HCT116 (cell line): ENCODE data around the gene PXMP4. TPM values are rescaled to one million over a fixed set of nuclear protein-coding genes. Genes with fewer than 3 reads are reported as not detected.
A peak's percentile ranks its signal among the peaks of the same experiment; 100 is the strongest.

Experiments used
- ATAC-seq: fragments of 200-7000 bp; cut with Tn5 transposase; 2 replicates; pipeline ENCODE4 v1.9.1; 2020; ENCODE audit warnings: mild to moderate bottlenecking, moderate library complexity
- BruUV-seq: library from RNA; stranded (reverse); fragments of 400-500 nt; replicated peaks from 2 replicates; lab custom pipeline; 2021; lab: Mats Ljungman, UMichigan
- CTCF ChIA-PET: fragments of 300-600 bp; sonication (Branson Sonifier 250); formaldehyde crosslinking; loops from one replicate; lab custom pipeline; 2021; ENCODE audit warnings: antibody characterized with exemption; lab: Charles Lee
- POLR2A ChIA-PET: fragments of 300-600, 350-600 bp; sonication (Branson Sonifier 250); formaldehyde crosslinking; loops from one replicate; lab custom pipeline; 2021; ENCODE audit warnings: antibody characterized with exemption; lab: Charles Lee
- RAD21 ChIA-PET, 2 experiments: fragments of 300-600 bp; sonication (Branson Sonifier 250); formaldehyde crosslinking; loops; one replicate each; lab custom pipeline; 2023; ENCODE audit warnings: low total read pairs in 2 of 2; ENCODE audit not compliant: uncharacterized antibody in 2 of 2, unreplicated experiment in 2 of 2, low non-redundant PET in 1 of 2; lab: Charles Lee
- DNase-seq: peaks from one replicate; pipeline ENCODE4 v3.0.0-alpha.2; 2010; ENCODE audit warnings: low read depth, low spot score
- H2AFZ ChIP-seq: fragments of 200-600 bp; shearing (Covaris generic), sonication (generic); 2 replicates; pipeline ENCODE4 v1.6.1; 2017; ENCODE audit warnings: low read depth, mixed run types, mixed read lengths, antibody characterized with exemption, low read length; ENCODE audit not compliant: poor library complexity, severe bottlenecking
- H3K27ac ChIP-seq: 2 replicates; pipeline ENCODE4 v1.5.1; 2012; ENCODE audit warnings: low read depth, low read length
- H3K27me3 ChIP-seq: fragments of 200-600 bp; sonication (generic); 2 replicates; pipeline ENCODE4 v1.6.1; 2016; ENCODE audit warnings: mixed run types, low read length, mixed read lengths; ENCODE audit not compliant: insufficient read depth
- H3K36me3 ChIP-seq, 2 experiments: fragments of 200-500 bp in 1 of 2; fragments of 200-600 bp in 1 of 2; sonication (Bioruptor generic) in 1 of 2; sonication (generic) in 1 of 2; 2 replicates each; pipeline versions ENCODE4 v1.5.1 to v1.6.1; 2014 to 2016; ENCODE audit warnings: low read length in 2 of 2, inconsistent platforms in 1 of 2, mixed read lengths in 1 of 2, mixed run types in 1 of 2; ENCODE audit not compliant: insufficient read depth in 2 of 2, control insufficient read depth in 1 of 2
- H3K4me1 ChIP-seq, 2 experiments: fragments of 200-600 bp in 1 of 2; sonication (generic) in 1 of 2; 2 replicates each; pipeline versions ENCODE4 v1.5.1 to v1.6.1; 2012 to 2017; ENCODE audit warnings: low read length in 2 of 2, inconsistent platforms in 1 of 2, mild to moderate bottlenecking in 1 of 2, mixed read lengths in 1 of 2, mixed run types in 1 of 2, moderate library complexity in 1 of 2; ENCODE audit not compliant: insufficient read depth in 2 of 2, control insufficient read depth in 1 of 2
- H3K4me2 ChIP-seq: fragments of 200-600 bp; sonication (generic); 2 replicates; pipeline ENCODE4 v1.6.1; 2017; ENCODE audit warnings: mixed run types, low read length, mixed read lengths
- H3K4me3 ChIP-seq, 2 experiments: fragments of 200-600 bp in 1 of 2; sonication (generic) in 1 of 2; replicated peaks in 1 of 2; 2 replicates each; pipeline ENCODE4 v1.5.1; 2011 to 2016; ENCODE audit warnings: low read length in 2 of 2, control low read depth in 1 of 2, low read depth in 1 of 2, mild to moderate bottlenecking in 1 of 2, mixed read lengths in 1 of 2, mixed run types in 1 of 2
- H3K79me2 ChIP-seq: fragments of 200-600 bp; sonication (generic); 2 replicates; pipeline ENCODE4 v1.6.1; 2017; ENCODE audit warnings: mild to moderate bottlenecking, mixed run types, low read length, moderate library complexity, mixed read lengths; ENCODE audit not compliant: insufficient read depth
- H3K9ac ChIP-seq: fragments of 200-600 bp; sonication (generic); 2 replicates; pipeline ENCODE4 v1.6.1; 2016; ENCODE audit warnings: low read length, mixed read lengths
- H3K9me2 ChIP-seq: fragments of 200-600 bp; sonication (generic), shearing (Covaris generic); 2 replicates; pipeline ENCODE4 v1.6.1; 2017; ENCODE audit warnings: mixed run types, mild to moderate bottlenecking, moderate library complexity; ENCODE audit not compliant: insufficient read depth
- H3K9me3 ChIP-seq, 2 experiments: fragments of 200-500 bp in 1 of 2; fragments of 200-600 bp in 1 of 2; sonication (Bioruptor generic) in 1 of 2; sonication (generic) in 1 of 2; 2 replicates each; pipeline ENCODE4 v1.6.1; 2014 to 2017; ENCODE audit warnings: low read length in 2 of 2, mixed read lengths in 2 of 2, inconsistent platforms in 1 of 2, low read depth in 1 of 2, mild to moderate bottlenecking in 1 of 2, mixed run types in 1 of 2, moderate library complexity in 1 of 2; ENCODE audit not compliant: control insufficient read depth in 1 of 2, insufficient read depth in 1 of 2
- H4K20me1 ChIP-seq: fragments of 200-600 bp; sonication (generic), shearing (Covaris generic); 2 replicates; pipeline ENCODE4 v1.6.1; 2017; ENCODE audit warnings: mixed run types, mild to moderate bottlenecking, moderate library complexity; ENCODE audit not compliant: insufficient read depth
- CTCF ChIP-seq, 3 experiments: fragments of 200-600 bp in 1 of 3; sonication (generic) in 1 of 3; IDR thresholded peaks in 2 of 3; conservative IDR thresholded peaks in 1 of 3; 2 replicates each; pipeline ENCODE4 v1.5.1; 2012 to 2017; ENCODE audit warnings: low read depth in 2 of 3, low read length in 2 of 3, antibody characterized with exemption in 1 of 3, borderline replicate concordance in 1 of 3, control low read depth in 1 of 3, mild to moderate bottlenecking in 1 of 3, mixed read lengths in 1 of 3, mixed run types in 1 of 3, moderate library complexity in 1 of 3; ENCODE audit not compliant: insufficient read depth in 1 of 3
- POLR2AphosphoS5 ChIP-seq: IDR thresholded peaks from 2 replicates; pipeline ENCODE4 v1.6.1; 2011; ENCODE audit warnings: mild to moderate bottlenecking, low read depth, low read length, moderate library complexity
- RAD21 ChIP-seq: IDR thresholded peaks from 2 replicates; pipeline ENCODE4 v1.6.1; 2012; ENCODE audit warnings: low read depth, mild to moderate bottlenecking
- TCF7L2 ChIP-seq: IDR thresholded peaks from 2 replicates; pipeline ENCODE4 v1.7.0; 2011; ENCODE audit warnings: borderline replicate concordance, inconsistent platforms; ENCODE audit not compliant: insufficient read depth, insufficient read length; ENCODE audit errors: extremely low read depth
- ZBTB33 ChIP-seq: IDR thresholded peaks from 2 replicates; pipeline ENCODE4 v1.6.1; 2011; ENCODE audit warnings: mild to moderate bottlenecking, low read length, moderate library complexity; ENCODE audit not compliant: insufficient replicate concordance; ENCODE audit errors: extremely low read depth
- intact Hi-C: fragments of 100-400 bp; cut with micrococcal nuclease; formaldehyde crosslinking; loops from 2 replicates; pipeline ENCODE4 v1.10.0; 2022
- total RNA-seq: library from RNA; stranded (reverse); gene quantifications from one replicate; pipeline ENCODE4 v1.2.1, GENCODE V29; 2021; ENCODE audit not compliant: unreplicated experiment

Gene PXMP4
- total RNA-seq, 1 experiment from 2014 or later: 9.6 TPM

- no peaks in the 10 kb centered on the region for H3K9me2 ChIP-seq
- no peak overlapping the region for H3K4me2 ChIP-seq
- no peaks in the 10 kb centered on the region for H3K79me2 ChIP-seq
- DNase-seq: peak; percentile 35
- RAD21 ChIA-PET: interaction anchor here (0.6 to 1.1 kb wide), 3 partner anchors 79 to 236 kb away, joined by 3 to 5 read pairs (median 4); no protein-coding TSS in a partner anchor
- no TSS peak for BruUV-seq
- intact Hi-C loops: loop anchor here (2.0 to 10.0 kb wide), 3 partner anchors 136 to 471 kb away; no protein-coding TSS in a partner anchor
- peak; percentile 76 for ATAC-seq
- H3K9ac ChIP-seq: no peak overlapping the region
- POLR2A ChIA-PET: interaction anchor here (1.5 kb wide), 1 partner anchor 11 kb away, joined by 6 read pairs; no protein-coding TSS in a partner anchor
- H3K36me3 ChIP-seq: peaks cover 0 to 3% of the 10 kb centered on the region in 2 experiments; a peak in 1 of 4 replicates
- TF ChIP-seq RAD21: peak; percentile 89
- no peak for TF ChIP-seq TCF7L2
- peak; percentile 38; the same call in 1 of the 2 replicates for TF ChIP-seq POLR2AphosphoS5
- TF ChIP-seq CTCF (IDR thresholded peaks at IDR 0.05 in 2 of 3, conservative IDR thresholded peaks at IDR 0.05 in 1 of 3; ENCODE audit: borderline replicate concordance in 1 of 3, insufficient read depth in 1 of 3, low read depth in 2 of 3, low read length in 2 of 3): peak; percentile 75 to 92 (median 78)
- TF ChIP-seq ZBTB33: no peak
- CTCF ChIA-PET: interaction anchor here (1.0 to 2.1 kb wide), 5 partner anchors 11 to 252 kb away, joined by 3 to 13 read pairs (median 6); partner anchors contain the start of gene CDK5RAP1
- no peaks in the 10 kb centered on the region for H3K27me3 ChIP-seq
- H2AFZ ChIP-seq: no peak overlapping the region
- no peaks in the 10 kb centered on the region for H3K9me3 ChIP-seq
- no peaks in the 10 kb centered on the region for H4K20me1 ChIP-seq
- no peak overlapping the region for H3K27ac ChIP-seq
- peaks cover 0 to 16% of the 10 kb centered on the region in 2 experiments; a peak in 1 of 4 replicates for H3K4me1 ChIP-seq
- no peak overlapping the region for H3K4me3 ChIP-seq
Observed at GRCh38 chr20:33653218-33653899, 66.8 kb downstream of the PXMP4 start.

Other genes starting within 250 kb of the PXMP4 start
- 8.0 TPM for gene CBFA2T2, start 230.2 kb downstream of the PXMP4 start, total RNA-seq
- 0.37 TPM for gene C20orf144, start 58.0 kb downstream of the PXMP4 start, total RNA-seq
- 0.22 TPM for gene ACTL10, start 53.4 kb downstream of the PXMP4 start, total RNA-seq
- gene NECAB3, start 45.9 kb downstream of the PXMP4 start, total RNA-seq: 48.1 TPM
- 30.9 TPM for gene E2F1, start 33.9 kb downstream of the PXMP4 start, total RNA-seq
- 4.9 TPM for gene ZNF341, start 11.7 kb upstream of the PXMP4 start, total RNA-seq
- gene CHMP4B, start 91.0 kb upstream of the PXMP4 start, total RNA-seq: 56.9 TPM